T-helper 1 cell treated with Interleukin-12 subunit alpha and Interleukin-12 subunit beta and Interleukin-4 antibody, amounts not matched to agents 30 ng/mL and 1 ng/mL, for 36 hours (primary cell): ENCODE measurements around the gene CACNA2D3. TPM values are rescaled to one million over a fixed set of nuclear protein-coding genes. Genes with fewer than 3 reads are reported as not detected.

Experiments used
- intact Hi-C: fragments of 100-400 bp; cut with micrococcal nuclease; formaldehyde crosslinking; loops from one replicate; pipeline ENCODE4 v1.15.1; 2024
- total RNA-seq: library from RNA; stranded (reverse); gene quantifications from 2 replicates; pipeline ENCODE4 v1.2.3, GENCODE V29; 2022

CACNA2D3 gene
- total RNA-seq, 1 donor from 2014 or later = not detected

DNA sequence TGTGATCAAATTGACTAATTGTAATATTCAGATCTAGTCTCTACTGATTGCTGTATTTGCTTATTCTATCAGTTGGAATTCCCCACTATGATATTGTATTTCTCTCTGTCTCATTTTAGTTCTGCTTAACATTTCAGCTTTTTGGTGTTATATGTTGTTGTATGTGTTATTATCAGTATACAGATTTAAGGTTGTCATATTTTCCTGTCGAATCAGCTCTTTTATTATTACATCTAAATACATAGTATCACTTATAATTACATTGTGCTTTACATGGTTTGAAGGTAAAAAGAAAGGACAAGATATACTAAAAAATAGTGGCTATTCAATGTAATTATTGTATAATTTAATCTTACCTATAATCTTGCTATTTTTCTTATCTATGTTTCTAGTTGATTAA is 598.3 kb downstream of the CACNA2D3 start:
- intact Hi-C loops = no loop called here

DNA sequence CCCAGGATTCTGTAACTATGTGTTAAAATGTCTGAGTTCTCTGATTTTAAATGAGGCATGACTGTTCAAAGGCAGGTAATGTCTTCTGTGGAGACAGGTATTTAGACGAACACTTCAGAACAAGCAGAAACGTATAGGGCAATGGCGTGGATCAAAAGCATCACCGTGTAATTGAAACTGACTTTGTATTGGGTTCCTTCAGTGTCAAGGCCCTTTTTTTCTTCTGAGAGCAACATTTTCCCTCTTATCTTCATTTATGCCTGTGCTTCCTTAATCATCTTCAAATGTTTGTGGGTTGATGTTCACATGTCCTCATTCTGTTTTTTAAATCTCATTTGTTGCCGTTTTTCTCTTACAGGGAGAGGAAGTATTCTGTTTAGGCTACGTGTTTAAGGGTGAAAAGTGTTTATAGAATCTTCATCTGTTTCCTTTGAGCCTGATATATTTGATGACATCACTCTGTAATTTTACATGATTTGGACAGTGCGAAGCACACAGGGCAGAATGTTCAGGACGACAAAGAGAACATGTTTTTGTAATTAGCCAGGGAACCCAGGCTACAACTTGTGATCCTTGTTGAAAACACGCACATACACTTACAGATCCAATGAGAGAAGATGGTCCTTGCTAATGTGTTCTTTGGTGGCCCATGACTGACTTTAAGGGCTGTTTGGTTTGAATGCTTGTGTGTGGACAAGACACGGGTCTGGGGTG is 609.5 kb downstream of the CACNA2D3 start:
- intact Hi-C loops = no loop called here

DNA sequence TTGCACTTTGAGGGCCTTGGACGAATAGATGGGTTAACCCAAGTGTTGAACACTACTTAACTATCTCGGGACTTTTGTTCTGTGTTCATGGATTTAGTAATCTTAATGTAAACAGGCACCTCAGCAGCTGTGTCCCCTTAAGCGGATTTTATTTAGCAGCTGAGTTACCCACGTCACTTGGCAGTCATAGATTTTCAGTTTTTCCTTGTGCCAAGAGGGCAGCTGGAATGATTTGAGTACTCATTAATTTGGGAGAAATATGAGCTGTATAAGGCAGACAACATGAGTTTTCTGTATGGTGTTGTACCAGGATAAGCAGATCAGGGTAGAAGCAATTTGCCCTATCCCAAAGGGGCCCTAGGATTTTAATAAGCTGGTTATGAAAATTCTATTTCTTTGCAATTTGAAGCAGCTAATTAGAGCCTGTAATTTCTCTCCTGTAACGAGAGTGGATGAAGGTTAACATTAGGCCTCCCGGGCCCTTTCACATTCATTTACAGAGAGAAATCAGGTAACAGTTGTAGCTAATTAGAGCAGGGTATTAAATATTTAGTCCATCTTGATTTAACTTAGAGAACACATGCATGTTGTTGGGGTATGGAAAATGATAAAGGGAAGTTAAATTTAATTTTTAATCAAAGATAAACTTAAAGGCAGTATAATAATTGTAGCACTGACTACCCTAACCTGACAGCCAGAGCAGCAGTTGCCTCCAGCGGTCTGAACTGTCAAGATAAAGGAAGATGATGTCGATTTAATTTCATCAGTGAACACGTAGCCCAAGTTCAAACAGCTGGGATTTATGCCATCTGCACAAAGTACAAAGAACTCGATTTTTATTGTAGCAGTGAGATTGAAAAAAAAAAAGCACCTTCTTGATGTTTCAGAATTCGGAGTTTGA is 611.0 kb downstream of the CACNA2D3 start:
- intact Hi-C loops = no loop called here

DNA sequence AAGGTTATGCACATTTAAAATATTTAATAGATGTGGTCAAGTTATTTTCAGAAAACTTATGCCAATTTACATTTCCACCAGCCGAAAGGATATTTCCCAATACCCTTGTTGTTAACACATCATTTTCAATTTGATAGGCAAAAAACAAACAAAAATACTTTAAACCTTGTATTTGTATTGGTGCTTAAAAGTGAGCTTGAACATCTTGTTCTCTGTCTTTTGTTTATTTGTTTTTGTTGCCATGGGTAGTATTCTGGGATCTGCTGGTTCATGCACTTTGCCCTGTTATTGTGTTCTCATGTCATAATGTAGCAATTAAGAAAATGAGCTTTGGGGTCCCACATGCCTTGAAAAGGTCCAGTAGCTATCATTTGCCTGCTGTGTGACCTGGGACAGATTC is 614.1 kb downstream of the CACNA2D3 start:
- intact Hi-C loops = no loop called here

GRCh38 chr3:54743755-54744154 is 621.4 kb downstream of the CACNA2D3 start:
- intact Hi-C loops = no loop called here

DNA sequence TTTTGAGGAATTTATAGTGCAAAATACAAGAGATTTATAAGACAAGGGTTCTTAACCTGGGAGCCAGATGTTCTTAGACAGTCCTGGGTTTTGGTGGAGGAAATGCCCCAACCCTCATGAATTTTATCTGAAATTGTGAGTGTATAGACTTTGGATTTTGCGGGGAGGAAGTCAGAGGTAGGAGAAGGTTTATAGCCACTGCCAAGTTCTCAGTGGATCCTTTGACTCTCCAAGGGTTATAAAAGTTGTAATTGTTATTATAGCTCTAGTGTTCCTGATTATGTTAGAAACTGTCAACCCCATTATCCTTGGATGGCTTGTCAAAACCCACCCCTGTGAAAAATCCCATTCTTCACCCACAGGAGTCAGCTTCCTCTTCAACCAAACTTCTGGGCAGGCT is 621.9 kb downstream of the CACNA2D3 start:
- intact Hi-C loops = no loop called here

DNA sequence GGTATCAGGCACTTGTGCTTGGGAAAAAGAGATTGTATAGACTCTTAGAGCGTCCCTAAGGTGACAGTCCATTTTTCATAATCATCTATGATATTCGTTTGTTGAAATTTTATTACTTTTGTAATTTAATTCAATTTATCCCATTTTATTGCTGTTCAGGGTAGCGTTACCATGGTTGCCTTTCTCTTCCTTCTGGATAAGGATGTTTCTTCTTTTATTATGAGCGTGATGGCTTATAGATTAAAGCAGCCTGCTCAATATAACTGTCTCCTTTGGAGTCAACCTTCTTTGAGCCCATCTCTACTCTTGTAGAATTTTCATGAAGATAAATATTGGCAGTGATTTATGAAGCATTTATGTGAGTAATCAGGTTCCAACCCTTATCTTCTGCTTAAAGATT is 623.5 kb downstream of the CACNA2D3 start:
- intact Hi-C loops = no loop called here

GRCh38 chr3:54746722-54747121 is 624.4 kb downstream of the CACNA2D3 start:
- intact Hi-C loops = no loop called here

DNA sequence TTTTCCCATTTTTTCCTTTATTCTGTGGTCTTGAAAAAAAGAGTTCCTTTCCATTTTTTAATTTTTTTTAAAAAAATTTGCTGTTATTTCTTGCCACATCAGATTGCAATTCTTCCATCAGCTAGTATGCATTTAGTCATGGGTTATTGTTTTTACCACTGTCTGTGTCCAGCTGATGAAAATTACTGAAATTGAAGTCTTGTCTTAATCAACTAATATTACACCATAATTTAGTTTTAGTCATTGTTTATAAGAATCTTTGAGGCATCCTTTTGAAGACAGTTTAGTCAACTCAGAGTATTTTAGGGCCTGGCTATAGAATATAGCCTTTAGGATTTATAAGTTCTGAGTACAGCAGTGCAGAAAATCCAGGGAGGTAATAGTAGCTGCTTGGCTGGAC is 633.4 kb downstream of the CACNA2D3 start:
- intact Hi-C loops = no loop called here

DNA sequence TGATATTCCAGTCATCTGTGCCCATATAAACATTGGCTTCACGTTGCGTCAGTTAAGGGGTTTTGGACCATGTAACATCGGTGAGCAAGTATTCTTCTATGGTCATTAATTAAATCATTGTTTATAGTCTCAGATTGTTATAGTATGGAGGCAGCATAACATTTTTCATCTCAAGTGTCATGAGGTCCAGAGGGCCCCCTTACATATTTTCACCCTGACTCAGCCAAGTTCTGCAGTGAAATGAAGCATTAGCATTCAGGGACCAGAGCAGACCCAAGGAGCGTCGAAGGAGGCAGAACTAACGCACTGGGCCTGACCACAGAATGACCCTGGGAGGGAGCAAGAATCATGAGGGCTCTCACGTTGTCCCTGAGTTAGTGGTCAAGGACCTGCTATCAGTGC is 634.0 kb downstream of the CACNA2D3 start:
- intact Hi-C loops = no loop called here

DNA sequence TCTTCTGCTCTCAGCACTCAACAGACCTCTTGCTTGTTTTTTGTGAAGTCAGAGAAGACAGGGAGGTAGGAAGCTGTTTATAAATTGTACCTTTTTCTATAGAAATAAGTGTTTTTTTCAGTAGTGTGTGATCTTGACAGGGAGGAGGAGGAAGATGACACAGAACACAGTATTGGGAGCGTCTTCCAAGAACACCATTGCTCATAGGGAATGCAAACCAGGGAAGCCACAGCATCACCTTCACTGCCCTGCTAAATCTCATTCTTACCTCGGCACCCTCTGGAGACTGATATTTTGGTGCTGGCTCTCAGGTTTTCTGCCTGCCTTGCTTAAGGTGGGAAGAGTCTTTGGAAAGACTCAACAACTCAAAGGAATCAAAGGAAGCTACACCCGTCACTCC is 636.1 kb downstream of the CACNA2D3 start:
- intact Hi-C loops = no loop called here

- intact Hi-C loops = no loop called here
Observed at GRCh38 chr3:54759166-54759565, 636.8 kb downstream of the CACNA2D3 start.

GRCh38 chr3:54760201-54760600 is 637.8 kb downstream of the CACNA2D3 start:
- intact Hi-C loops = no loop called here

DNA sequence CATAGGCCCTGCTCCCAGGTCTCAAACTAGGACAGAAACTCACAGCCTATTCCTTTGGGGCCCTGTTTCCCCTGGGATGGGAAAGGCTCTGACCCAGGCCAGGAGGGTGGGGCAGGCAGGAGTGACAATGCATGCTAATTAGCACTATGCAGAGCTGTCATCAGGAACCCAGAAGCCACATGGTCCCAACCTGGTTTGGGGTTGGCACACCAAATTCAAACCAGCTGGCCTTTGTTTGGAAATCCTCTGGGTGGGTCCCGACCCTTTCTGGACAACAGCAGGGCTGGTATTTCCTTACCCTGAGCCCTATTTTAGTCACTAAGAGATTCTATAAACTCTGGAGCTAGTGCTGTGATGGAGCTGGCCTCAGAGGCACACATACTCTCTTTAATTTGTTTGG is 639.3 kb downstream of the CACNA2D3 start:
- intact Hi-C loops = no loop called here

DNA sequence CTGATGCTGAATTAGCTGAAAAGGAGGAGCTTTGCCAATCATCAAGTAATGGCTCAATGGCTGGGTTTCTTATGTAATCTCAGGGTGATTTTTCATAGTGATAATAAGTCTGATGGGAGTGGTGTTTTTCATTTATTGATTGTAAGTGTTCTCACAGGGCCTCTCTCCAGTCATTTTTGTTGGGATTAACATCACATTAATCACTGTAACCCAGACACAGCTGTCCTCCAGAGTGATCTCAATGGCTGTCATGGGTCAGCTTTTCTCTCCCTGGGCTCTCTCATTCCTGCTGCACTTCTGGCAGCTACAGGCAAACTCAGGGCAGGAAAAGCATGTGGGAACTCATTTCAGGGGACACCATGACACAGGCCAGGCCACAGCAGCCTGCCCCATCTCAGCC is 642.6 kb downstream of the CACNA2D3 start:
- intact Hi-C loops = no loop called here

DNA sequence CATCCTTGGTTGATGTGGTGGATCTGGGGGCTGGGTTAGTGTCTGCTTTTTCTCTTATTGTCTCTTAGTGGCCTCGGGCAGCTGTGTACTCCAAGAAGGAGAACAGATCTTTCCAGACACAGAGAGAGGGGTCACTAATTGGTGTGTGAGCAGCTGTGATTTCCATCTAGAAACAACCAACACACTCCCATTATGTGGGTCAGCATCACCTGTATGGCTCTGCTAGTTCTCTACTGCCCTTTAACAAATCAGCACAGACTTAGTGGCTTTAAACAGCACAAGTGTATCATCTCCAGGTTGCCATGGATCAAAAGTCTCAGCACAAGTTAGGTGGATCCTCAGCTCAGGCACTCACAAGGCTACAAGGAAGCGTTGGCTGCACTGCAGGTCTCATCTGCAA is 648.7 kb downstream of the CACNA2D3 start:
- intact Hi-C loops = no loop called here

DNA sequence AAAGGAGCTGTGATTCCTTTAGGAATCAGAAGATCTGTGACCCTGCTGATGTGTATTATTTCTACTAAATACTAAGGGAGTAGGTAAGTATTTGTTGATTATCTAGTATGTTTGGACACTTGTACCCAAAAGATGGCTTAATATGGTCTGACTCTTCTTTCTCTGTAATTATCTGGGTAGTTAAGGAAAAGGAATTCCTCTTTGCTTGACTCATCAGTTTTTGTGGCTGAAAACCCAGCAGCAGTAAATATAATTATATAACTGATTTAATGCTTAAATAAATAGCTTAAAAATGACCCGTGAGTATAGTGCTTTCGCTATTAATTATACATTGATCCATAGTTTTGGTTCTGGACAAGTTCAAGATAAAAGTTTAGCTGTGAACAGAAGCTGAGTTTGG is 649.7 kb downstream of the CACNA2D3 start:
- intact Hi-C loops = no loop called here

DNA sequence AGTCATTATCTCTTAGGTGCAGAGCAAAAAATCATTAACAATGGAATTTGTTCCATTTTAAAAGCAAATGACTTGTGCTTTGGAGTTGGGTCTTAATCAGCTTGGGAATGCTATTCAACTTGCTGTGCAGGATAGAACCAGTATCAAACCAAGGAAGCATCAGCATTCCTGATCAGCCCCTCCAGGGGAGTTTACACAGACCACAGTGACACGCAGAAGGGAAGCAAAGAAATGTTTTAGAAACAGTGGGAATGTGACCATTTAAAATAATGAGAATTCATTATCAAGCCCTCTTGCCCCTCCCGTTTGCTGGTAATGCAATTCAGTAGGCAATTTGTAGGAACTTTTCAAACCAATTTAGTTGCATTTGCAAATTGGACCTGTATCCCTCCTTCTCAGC is 650.4 kb downstream of the CACNA2D3 start:
- intact Hi-C loops = no loop called here

GRCh38 chr3:54773271-54773670 is 650.9 kb downstream of the CACNA2D3 start:
- intact Hi-C loops = no loop called here

GRCh38 chr3:54776601-54777000 is 654.2 kb downstream of the CACNA2D3 start:
- intact Hi-C loops = no loop called here

GRCh38 chr3:54777141-54777540 is 654.8 kb downstream of the CACNA2D3 start:
- intact Hi-C loops = no loop called here

DNA sequence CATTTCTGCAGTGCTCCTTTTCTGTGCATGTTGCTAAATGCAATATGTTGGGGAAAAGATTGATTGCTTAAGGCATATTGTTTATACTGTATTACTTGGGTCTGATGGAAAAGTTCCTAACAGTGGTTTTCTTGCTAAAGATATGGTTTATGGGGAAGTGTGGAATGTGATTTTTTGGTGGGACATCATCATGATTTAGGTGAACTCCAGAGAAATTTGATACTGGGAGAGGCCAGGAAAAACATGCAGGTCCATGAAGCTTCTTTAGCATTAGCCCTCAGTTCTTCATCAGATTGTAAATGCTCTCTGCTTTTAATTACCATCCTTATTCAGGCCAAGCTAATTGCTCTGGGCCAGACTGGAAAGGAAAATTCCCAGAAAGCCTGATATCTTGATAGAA is 658.0 kb downstream of the CACNA2D3 start:
- intact Hi-C loops = no loop called here

- intact Hi-C loops = no loop called here
Observed at GRCh38 chr3:54781728-54782127, 659.4 kb downstream of the CACNA2D3 start.
